ENCODE measurements around the gene SH3PXD2A.
A peak's percentile ranks its signal among the peaks of the same experiment; 100 is the strongest.
"Not testable (repeated sequence)": the region's sequence is repeated elsewhere in the genome, so short reads cannot be mapped to it uniquely, and the experiment has no call there.

Gene SH3PXD2A

DNA sequence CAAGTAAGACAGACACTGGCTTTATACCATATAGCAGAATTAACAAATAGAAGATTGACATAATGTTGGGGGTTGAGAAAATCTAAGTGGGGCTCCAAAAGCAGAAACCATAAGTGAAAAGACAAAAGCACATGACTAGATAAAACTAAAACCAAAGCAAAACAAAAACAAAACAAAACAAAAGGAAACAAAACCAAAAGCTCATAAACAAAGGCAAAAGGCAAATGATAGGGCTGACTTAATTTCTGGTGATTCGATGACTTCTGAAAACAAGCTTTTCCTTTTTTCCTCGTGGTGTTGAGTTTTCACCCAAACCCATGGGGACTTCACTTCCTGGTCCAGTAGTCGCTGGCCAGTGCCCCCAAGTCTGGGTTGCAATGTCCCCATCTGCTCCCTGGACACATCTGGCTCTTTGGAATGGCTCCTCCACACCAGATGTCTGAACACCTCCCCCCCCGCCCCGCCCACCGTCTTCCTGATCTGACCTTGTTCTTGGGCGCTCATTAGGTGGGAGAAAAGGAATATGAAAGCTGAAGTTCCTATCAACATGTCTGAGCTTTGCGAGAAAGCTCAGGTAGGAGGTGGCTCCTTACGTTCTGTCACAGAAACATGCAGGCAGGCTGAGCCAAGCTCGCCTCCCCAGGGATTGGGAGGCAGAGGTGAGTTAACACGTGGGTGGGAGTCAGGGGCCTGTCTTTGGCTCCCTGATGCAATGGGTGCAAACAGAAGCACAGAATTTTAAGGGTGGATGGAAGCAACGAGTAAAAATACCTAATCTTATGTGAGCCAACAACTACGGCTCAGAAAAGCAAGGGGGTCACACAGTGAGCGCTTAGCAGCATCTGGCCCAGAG, 240.8 kb downstream of the SH3PXD2A start:
- TF ChIP-seq POLR2A (IDR thresholded peaks at IDR 0.05; ENCODE audit: low read length) (no peak), GATA1 (IDR thresholded peaks at IDR 0.05; ENCODE audit: low read depth, low read length) (no peak)
- DNase-seq: no peak

DNA sequence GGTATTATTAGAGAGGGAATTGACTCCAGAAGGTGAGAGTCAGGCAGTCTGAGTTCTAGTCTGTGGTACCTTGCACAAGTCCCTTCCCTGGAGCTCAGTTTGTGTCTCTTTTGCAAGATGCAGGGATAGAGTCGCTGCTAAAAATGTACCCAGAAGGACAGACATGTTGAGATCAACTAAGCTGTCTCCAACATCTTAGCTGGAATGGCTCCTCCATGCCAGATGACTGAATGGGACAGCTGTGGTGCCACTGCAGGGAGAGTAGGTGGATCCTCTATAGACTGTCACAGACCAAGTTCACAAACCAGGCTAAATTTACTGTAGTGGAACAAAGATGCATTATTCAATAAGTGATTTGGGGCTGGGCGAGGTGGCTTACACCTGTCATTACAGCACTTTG, 241.8 kb downstream of the SH3PXD2A start:
- TF ChIP-seq GATA1 (IDR thresholded peaks at IDR 0.05; ENCODE audit: low read depth, low read length) (no peak), POLR2A (IDR thresholded peaks at IDR 0.05; ENCODE audit: low read length) (no peak)

DNA sequence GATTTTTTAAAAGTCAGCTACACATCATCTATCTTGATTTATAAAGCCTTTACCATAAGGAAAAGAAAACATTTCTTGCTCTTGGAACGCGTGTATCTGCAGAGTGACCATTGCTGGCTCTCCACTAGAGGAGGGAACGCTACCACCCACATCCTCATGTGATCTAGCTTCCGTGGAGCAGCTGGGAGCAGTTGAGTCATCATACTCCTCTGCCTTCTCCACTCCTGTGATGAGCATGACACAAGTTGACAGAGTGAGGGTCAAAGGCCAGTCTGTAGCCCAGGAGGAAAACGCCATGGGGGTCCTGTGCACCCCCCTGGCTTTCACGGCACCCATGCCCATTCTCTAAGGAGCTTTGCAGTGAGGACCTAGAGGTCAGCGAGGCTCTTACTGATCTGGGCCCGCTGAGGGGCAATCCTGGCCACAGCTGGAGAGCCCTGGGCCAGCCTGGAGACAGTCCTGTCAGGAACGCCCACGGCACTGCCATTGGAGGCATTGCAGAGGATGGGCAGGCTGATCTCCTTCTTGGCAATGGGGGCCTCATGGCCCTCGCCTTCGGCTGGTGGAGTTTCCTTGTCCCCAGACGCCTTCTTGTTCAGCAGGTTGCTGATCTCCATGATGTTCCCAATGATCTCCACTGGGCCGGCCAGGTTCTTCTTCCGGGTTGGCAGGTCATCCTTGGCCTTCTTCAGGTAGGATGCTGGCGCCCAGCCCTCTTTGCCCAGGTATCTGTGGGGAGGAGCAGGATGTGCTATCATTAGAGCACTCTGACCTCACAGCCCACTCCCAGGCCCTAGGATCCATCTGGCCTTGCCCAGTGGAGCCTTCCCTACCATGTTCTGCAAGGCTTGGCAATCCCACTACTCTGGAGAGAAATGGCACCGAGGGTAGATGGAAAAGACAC, 242.7 kb downstream of the SH3PXD2A start:
- TF ChIP-seq GATA1 (IDR thresholded peaks at IDR 0.05; ENCODE audit: low read depth, low read length) (no peak), POLR2A (IDR thresholded peaks at IDR 0.05; ENCODE audit: low read length) (no peak)
- DNase-seq: no peak

More for the DNA sequence above, 241.8 kb downstream of the SH3PXD2A start:
- DNase-seq: no peak

DNA sequence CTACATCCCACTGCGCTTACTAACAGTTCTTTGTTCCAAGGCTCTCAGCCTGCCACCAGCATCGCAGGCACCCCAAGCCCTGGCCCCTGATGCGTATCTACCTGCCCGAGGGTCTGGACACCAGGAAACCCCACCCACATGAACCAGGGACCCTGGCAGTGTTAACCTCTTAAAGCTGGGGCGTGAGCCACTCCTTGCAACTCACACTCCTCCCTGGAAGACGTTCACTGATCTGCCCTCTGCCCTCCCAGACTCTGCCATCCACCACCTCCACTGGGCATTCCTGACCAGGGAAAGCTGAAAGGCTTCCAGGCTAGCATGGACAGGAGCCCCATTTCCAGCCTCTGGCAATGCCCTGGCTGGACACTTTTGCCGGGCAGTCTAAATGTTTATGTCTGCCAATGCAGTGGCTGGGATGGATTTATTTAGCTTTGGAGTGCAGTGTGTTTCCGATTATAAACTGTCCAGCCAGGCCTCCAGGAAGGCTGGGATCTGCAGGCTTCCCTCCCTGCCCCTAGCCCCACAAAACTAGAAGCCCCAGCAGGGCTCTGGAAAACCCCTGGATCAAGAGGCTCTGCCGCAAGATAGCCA, 244.4 kb downstream of the SH3PXD2A start:
- DNase-seq: no peak

DNA sequence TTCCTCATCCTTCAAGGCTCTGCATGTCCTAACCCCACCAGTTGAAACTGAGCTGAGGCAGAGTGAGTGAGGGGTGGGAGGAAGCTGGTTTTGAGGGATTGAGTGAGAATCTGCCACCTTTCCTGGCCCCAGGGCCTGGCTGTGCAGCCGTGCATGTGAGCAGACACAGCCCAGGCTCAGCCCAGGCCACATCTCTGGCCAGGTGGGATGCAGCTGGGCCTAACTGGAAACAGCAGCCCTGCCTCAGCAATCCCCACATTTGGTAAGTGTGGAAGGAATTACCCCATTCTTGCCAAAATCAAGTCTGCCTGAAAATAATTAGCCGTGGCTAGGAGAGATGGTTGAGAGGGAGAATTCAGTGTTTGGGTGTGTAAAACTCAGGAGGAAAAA, 245.3 kb downstream of the SH3PXD2A start:
- no peak for DNase-seq
- TF ChIP-seq GATA1 (IDR thresholded peaks at IDR 0.05; ENCODE audit: low read depth, low read length) (no peak), POLR2A (IDR thresholded peaks at IDR 0.05; ENCODE audit: low read length) (no peak)

More for the DNA sequence above, 244.4 kb downstream of the SH3PXD2A start:
- TF ChIP-seq POLR2A (IDR thresholded peaks at IDR 0.05; ENCODE audit: low read length): no peak
- TF ChIP-seq GATA1 (IDR thresholded peaks at IDR 0.05; ENCODE audit: low read depth, low read length): no peak

DNA sequence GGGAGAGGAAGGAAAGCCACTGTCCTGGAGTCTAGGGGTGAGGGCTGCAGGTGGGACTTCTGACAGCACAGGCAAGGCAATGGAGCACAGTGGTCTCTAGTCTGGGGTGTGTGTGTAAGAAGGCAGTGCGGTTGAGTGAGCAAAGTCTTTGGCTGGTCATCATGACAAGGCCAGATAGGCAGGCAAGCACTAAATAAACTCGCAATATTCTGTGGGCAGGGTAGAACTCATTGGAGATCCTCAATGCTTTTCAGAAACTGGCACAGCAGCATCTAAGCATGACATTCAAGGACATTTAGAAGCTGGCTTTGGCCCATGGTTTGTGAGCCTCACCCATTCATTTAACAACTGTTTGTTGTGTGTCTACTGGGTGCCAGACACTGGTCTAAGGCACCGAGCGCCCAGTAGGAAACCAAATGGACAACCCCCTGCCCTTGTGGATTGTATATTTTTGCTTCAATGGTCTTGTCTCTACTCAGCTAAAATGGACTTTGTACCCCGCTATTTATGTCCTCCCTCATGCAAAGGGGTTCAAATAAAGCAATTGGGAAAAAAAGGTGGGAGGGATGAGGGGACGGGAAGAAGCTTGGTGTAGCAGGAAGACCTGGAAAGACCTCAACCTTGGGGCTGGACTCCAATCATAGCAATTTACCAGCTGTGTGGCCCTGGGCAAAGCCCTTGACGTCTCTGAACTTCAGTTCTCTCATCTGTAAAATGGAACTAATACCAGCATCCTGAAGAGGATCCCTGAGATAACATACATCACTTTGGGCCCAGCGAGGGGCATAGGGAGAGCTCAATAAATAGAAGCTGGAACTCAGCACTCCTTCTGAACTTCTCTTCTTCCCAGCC, 245.9 kb downstream of the SH3PXD2A start:
- TF ChIP-seq POLR2A (IDR thresholded peaks at IDR 0.05; ENCODE audit: low read length) (no peak), GATA1 (IDR thresholded peaks at IDR 0.05; ENCODE audit: low read depth, low read length) (no peak)
- DNase-seq: peak; percentile 15 to 24

DNA sequence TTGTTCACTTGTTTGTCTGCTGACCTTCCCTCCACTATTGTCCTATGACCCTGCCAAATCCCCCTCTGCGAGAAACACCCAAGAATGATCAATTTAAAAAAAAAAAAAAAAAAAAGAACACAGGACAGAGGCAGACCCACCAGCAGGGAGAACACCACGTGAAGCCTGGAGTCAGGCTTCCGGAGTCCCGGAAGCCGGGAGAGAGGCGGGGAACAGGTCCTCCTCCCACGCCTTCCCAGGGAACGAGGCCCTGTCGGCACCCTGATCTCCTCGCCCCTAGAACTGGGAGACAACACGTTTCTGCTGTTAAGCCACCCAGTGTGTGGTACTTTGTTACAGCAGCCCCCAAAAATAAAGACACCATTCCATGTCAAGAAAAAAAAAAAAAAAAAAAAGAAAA, 247.3 kb downstream of the SH3PXD2A start:
- not testable (repeated sequence) for DNase-seq

DNA sequence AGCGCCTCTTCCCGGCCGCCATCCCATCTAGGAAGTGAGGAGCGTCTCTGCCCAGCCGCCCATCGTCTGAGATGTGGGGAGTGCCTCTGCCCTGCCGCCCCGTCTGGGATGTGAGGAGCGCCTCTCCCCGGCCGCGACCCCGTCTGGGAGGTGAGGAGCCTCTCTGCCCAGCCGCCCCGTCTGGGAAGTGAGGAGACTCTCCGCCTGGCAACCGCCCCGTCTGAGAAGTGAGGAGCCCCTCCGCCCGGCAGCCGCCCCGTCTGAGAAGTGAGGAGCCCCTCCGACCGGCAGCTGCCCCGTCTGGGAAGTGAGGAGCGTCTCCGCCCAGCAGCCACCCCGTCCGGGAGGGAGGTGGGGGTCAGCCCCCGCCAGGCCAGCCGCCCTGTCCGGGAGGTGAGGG, 248.3 kb downstream of the SH3PXD2A start:
- not testable (repeated sequence) for DNase-seq

DNA sequence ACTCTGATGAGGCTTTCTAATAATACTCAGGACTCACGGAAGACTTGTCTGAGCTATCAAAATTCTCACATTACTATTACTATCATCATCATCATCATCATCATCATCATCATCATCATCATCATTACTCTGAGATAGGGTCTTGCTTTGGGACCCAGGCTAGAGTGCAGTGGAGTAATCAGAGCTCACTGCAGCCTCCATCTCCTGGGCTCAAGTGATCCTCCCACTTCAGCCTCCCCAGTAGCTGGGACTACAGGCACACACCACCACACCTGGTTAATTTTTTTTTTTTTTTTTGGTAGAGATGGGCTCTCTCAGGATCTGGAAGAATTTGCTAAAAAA, 249.3 kb downstream of the SH3PXD2A start:
- not testable (repeated sequence) for DNase-seq

DNA sequence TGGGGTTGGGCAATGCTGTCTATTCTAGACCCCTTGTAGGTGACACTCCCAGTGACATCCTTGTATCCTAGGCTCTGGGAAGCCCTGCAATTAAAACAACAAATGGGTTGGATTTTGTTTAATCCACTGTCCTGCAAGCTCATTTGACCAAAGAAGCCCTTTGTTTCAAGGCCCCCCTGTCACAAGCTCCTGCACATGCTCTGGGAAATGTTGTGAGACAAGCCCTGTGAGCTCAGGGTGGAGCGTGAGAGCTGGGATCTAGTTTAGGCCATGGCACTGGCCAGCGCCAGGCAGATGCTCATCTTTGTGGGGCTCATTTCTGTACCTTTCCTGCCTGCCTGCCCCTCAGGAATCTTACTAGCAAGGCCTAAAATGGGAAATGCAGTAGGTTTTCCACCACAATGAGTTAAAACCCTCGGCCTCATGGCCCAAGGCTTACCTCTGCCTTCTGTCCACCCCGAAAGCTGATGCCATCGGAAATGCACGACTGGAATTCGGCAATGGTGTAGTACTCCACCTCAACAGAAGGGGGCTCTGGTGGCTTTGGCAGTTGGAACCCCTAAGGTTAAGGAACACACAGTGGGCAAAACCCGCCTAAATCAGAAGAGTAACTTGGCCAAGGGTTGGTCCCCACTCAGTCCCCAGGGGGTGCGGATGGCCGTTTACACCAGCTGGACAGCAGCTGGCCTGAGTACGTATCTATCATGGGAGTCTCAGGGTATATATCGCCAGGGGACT, 249.8 kb downstream of the SH3PXD2A start:
- peak; percentile 66 to 76 for DNase-seq
- TF ChIP-seq GATA1 (IDR thresholded peaks at IDR 0.05; ENCODE audit: low read depth, low read length) (no peak), POLR2A (IDR thresholded peaks at IDR 0.05; ENCODE audit: low read length) (no peak)

DNA sequence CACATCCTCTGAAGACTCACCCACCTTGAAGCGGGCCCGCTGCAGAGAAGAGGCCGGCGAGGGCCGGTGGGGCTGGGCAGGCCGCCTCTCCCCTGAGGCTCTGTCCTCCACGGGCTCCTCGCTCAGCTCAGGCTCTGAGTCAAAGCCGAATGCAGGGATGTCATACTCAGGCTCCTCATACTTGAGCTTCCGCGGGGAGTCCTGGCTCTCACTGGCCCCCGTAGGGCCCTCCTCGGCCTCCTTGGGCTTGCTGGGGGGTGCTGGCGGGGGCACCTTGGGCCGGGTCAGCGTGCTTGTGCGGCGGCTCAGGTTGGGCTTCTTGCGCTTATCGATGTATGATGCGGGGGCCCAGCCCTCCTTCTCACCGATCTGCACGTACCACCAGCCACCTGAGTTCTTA, 252.0 kb downstream of the SH3PXD2A start:
- TF ChIP-seq GATA1 (IDR thresholded peaks at IDR 0.05; ENCODE audit: low read depth, low read length) (no peak), POLR2A (IDR thresholded peaks at IDR 0.05; ENCODE audit: low read length) (no peak)
- DNase-seq: no peak

DNA sequence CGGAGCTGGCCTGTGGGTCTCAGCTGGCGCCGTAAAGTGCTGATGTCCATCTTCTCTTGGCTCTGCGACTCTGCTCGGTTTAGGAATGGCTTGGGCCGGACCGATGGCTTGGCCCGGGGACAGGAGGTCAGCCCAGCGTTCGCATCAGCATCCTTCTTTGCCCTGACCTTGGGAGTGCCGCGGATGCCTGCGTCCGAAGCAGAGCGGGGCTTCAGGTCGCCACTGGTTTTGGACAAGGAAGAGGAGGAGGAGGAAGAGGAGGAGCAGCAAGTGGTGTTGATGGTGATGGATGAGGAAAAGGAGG, 252.6 kb downstream of the SH3PXD2A start:
- DNase-seq: no peak
- TF ChIP-seq GATA1 (IDR thresholded peaks at IDR 0.05; ENCODE audit: low read depth, low read length) (no peak), POLR2A (IDR thresholded peaks at IDR 0.05; ENCODE audit: low read length) (no peak)
